T follicular helper cell (primary cell): Measurements from ENCODE around the gene NOC4L.

ENCODE experiments used
- DNase-seq: peaks from one replicate; pipeline ENCODE4 v3.0.0-alpha.2; 2020; ENCODE audit warnings: low read depth

Gene NOC4L

DNA sequence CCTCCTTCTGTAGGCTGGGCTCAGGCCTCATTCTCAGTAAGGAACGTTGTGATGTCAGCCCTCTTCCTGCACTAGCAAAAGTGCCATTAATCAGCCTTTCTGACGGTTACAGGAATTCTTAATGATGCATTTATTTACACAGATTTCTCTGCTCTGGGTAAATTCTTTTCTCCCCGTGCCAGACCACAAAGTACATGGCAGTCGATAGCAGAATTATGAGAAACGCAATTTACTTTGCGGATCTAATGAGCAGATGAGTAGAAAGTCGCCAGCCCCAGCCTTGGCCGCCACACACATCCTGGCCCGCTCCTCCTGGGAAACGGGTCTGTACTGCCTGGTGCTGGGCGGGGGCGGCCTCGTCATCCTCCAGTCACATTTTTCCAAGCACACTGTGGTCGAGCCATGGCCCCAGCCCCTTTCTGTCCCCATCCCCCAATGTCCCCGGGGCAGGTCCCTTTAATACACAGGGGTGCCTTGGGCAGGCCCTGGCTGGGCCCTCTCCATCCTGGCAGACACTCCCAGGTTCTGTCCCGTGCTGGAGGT, 25.9 kb downstream of the NOC4L start:
- no peak for DNase-seq

DNA sequence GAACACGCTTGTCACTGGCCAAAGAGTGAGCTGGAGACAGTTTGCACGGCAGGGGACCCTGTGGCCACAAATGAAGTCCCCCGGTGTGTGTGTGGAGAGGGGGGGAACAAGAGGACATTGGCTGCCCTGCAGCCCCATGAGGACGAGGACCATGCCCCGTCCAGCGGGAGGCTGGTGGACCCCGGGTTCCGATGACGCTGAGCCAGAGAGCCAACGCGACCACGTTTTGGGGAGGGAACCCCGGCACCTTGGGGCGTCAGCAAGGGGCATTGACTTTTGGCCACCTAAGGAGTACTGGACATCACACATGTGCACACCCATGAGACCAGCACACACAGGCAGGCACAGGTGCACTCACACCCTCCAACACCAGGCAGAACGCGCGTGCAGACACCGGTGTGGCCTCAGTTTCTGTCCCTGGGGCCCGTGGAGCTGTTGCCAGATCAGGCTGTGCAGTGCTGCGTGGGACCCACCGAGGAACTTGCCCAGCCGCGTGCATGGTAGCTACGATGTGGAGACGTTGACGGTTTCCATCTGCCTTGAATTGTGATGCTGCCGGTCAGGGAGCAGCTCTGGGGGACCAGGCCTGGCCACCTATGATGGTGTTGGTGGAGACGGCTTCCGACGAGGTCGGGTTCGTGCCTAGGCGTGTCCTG, 26.5 kb downstream of the NOC4L start:
- no peak for DNase-seq

DNA sequence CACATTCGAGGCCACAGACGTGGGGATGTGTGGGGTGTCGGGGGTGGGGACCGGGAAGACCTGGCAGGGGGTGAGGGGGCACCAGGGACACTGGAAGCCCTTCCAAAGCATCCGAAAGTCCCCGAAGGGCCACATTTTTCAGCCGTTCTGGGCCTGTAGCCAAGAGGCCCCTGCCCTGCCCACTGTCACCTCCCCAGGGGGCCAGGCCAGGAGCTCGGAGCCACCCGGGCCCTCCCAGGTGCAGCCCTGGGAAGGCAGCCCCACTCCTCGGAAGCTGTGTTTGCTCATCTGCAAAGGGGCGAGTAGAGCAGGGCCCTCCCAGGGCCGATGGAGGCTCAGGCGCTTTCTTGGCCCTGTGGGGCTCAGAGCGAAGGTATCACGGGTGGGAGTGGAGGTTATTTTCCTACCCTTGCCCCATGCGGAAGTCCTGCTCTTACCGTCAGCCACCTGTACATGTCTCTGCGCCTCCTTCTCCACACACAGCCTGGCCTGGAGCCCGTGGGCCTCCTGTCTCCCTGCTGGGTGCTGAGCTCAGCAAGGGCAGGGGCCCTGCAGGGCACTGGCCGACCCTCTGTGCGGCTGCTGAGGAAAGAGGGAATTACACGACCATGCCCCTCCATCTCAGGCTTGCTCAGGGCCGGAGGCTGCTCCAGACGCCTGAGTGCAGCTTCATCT, 27.2 kb downstream of the NOC4L start:
- DNase-seq, result no peak

DNA sequence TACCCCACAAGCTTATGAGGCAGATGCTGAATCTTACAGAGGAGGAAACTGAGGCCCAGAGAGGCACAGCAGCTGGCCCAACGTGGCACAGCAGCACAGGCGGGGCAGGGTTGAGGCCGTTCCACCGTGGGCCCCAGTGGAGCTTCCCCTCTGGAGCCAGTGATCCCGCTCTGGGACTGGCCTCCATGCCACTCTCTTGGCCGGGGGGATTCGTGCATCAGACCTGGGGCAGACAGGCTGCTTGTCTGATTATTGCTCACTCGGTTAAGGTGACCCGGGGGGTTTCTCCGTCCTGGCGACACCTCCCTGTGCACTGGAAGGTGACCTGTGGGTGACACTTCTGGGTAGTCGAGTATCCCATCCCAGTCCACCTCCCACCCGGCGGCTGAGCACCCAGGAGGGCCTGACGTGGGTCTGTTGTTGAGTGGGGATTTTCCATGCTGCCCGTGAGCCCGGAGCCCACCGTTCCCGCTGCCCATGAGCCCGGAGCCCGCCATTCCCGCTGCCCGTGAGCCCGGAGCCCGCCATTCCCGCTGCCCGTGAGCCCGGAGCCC, 27.8 kb downstream of the NOC4L start:
- no peak for DNase-seq

GRCh38 chr12:132172619-132173018, 28.4 kb downstream of the NOC4L start:
- DNase-seq, result no peak

- DNase-seq, result no peak
Observed at GRCh38 chr12:132173135-132174014, 29.1 kb downstream of the NOC4L start.

- no peak for DNase-seq
Observed at GRCh38 chr12:132174015-132174838, 30.0 kb downstream of the NOC4L start.

- no peak for DNase-seq
Observed at GRCh38 chr12:132174839-132175490, 30.7 kb downstream of the NOC4L start.

DNA sequence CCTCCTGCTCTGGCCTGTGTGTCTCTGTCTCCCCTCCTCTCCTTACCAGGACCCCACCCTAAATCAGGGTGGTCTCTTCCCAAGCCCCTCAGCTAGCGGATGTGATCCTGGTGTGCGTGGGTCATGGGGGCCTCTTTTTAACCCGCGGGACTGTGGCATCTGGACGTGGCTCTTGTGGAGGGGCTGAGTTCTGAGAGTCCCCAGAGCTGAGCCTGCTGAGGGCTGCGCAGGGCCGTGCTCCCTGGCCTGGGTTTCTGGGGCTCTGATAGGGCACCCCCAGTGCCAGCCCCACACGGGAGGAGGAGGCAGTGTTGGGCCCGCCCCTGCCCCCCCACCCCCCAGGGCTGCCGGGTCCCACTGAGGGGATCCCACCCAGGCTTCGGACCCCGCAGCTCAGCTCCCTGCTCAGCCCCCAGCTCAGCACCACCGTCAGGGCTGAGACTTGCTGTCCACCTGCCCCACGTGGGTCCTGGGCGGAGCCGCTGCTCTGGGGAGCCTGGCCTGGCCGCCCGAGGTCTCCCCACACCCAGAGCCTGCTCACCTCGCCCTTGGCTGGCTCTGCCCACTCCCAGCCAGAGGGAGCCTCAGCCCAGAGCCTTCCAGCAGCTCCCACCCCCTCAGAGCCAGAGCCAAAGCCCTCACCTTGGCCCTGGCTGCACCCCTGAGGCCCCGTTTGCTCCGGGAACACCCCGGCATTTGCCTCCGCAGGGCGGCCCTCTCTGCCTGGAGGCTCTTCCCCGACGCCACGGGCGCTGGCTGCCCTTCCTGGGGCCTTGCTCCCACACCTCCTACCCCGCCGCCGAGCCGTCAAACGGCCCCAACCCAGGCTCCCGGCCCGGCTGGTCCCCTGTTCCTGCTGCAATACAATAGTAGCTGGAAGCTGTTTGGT, 31.5 kb downstream of the NOC4L start:
- no peak for DNase-seq

GRCh38 chr12:132176385-132176919, 32.2 kb downstream of the NOC4L start:
- no peak for DNase-seq

- no peak for DNase-seq
Observed at GRCh38 chr12:132176920-132177551, 32.8 kb downstream of the NOC4L start.

GRCh38 chr12:132178316-132178715, 34.1 kb downstream of the NOC4L start:
- DNase-seq, result no peak

- DNase-seq, result peak; percentile 53
Observed at GRCh38 chr12:132178801-132179401, 34.6 kb downstream of the NOC4L start.

GRCh38 chr12:132179431-132180362, 35.4 kb downstream of the NOC4L start:
- no peak for DNase-seq

- no peak for DNase-seq
Observed at GRCh38 chr12:132180648-132181546, 36.6 kb downstream of the NOC4L start.

DNA sequence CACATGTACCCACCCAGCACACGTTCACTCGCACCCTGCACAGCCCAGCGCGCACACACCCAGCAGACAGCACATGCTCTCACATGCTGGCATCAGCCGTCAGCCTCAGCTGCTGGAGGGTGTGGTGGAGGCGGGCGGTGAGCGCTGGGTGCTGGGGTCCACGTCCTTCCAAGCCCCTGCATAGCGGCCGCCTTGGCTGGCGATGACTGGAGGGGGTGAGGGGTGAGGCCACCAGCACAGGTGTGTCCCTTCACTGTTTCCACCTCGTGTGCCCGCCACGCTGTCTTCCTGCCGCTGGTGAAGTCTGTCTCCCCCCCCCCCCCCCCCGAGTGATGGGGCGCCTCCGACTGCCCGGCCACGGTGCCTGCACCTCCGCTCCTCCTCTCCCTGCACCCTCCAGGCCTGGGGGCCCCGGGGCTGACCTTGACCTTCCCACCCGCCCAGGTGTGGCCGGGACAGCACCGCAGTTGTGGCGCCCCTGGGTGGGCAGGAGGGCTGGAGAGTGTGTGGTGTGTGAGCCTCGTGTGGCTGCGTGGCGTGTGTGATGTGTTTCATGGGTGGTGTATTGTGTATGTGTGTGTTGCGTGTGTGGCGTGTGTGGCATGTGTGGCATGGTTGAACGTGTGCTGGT, 37.4 kb downstream of the NOC4L start:
- DNase-seq, result no peak
